ENCODE data around the gene PELI2.

The PELI2 gene, protein sequence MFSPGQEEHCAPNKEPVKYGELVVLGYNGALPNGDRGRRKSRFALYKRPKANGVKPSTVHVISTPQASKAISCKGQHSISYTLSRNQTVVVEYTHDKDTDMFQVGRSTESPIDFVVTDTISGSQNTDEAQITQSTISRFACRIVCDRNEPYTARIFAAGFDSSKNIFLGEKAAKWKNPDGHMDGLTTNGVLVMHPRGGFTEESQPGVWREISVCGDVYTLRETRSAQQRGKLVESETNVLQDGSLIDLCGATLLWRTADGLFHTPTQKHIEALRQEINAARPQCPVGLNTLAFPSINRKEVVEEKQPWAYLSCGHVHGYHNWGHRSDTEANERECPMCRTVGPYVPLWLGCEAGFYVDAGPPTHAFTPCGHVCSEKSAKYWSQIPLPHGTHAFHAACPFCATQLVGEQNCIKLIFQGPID

DNA sequence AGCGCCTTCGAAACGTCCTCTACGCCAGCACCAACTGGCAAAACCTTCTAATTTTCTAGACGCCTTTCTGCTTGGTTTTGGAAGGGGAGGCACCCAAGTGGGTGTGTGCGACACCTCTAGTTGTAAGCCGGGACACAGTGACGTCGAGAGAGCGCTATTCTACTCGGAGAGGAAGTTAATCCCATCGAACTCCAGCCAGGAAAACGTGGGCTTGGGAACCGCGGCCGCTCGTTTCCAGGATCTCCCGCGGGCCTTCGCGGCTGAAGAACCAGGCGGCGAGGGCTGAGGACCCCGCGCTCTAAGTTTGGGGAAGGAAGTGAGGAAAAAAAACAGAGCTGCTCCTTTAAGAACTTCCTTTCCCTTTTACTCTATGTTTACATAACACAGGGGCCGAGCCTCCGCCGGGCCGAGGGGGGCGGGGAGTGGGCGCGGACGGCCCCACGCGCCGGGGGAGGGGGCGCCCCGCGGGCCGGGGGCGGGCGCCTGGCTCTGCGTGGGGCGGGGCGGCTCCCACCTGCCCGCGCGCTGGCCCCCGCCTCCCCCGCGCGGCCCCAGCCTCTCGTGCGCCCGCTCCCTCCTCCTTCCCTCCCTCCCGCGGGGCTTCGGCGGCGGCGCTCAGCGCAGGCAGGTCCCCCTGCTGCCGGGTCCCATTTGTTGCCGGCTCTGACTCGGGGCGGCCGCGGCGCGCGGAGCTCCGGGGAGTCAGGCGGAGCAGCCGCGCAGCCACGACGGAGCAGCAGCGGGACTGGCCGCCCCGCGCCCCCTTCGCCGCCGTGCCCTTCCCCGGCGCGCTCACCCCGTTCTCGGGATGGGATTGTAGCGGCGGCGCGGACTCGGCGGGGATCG lies at the start of gene PELI2:
Gene PELI2 (plus strand): TSS at position 647 of the 846 bp plus-strand sequence. CDS start 250 bp downstream, outside the sequence.
- DNase-seq (ENCODE audit: low read depth in 3 of 3): peak; percentile 51 to 71 (median 70)

DNA sequence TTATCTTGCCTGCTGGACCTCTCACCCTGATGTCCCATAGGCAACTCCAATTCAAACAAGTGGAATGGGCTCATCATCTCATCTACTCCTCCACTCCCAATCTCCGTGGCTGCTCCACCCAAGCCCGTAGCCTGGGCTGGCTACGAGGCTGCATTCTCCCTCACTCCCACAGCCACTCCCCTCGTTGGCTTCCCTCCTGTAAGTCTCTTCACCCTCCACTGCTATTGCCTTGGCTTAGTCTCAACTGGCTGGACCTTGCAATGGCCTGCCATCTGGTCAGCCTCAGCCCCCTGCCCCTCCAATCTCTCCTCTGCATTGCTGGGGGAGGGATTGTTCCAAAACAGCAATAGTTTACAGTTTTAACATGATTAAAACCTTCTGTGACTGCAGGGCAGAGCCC lies 44.4 kb upstream of the PELI2 start:
- DNase-seq (ENCODE audit: low read depth in 3 of 3): no peak

DNA sequence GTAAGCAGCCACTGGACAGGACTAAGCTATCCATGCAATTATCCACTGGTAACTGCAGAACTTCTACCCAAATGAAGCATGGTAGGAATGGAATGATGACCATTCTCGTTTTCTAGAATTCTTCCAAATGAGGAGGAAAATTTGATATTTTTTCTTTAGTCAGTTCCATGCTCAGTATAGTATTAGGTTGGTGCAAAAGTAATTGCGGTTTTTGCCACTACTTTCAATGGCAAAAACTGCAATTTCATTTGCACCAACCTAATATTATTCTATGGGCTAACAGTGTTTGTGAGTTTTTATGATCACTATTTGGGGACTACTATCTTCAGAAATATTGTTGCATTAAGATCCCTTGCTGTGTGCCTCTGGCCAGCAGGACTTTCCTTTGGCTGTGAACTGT lies 42.9 kb upstream of the PELI2 start:
- no peak for DNase-seq (ENCODE audit: low read depth in 3 of 3)

DNA sequence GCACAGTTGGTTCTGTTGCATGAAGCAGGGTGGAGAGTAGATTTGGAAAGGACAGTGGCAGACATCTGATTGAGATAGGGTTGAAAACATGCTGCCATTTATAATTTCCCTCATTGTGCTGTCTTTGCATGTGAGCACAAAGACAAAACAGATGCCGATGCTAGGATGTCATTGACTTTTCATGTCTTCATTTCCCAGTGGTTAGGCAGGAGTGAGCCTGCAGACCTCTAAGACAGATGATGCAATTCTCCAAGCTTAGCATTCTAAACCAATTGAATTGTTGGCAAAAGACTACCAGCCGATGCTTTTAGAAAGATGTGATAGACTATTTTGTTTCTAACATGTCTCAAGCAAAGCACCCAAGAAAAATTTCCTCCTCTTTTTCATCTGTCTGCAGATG lies 37.1 kb upstream of the PELI2 start:
- no peak for DNase-seq (ENCODE audit: low read depth in 3 of 3)

DNA sequence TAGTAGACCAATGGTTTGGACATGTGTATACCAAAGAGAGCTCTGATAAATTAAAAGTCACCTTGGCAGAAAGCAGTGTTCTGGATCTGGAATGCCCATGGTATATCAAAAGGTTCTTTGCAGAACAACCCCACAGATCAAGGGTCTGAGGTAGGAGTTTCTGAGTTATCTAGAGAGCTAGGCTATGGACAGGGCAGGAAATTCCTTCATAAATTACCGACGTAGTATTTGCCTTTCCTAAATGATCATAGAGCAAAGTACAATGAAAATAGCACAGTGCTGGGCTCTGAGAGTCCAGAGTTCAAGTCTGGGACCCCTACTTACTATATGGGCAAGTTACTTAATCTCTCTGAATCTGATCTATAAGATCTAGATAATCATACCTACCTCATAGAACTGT lies 35.3 kb upstream of the PELI2 start:
- no peak for DNase-seq (ENCODE audit: low read depth in 3 of 3)

DNA sequence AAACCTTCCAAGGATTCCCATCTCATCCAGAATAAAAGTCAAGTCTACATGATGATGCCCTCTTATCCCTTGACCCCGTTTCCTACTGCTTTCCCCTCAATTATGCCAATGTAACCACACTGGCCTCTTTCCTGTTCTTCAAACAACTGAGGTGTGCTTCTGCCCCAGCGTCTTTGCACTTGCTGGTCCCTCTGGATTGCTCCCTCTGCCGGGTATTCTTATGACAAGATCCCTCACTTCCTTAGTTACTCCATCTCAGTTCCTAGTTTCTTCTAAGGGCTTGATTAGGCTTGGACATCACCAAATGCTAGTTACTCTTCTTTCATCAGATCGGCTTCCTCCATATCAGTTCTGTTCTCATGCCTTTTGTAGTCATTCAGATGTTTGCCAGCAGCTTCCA lies 32.7 kb upstream of the PELI2 start:
- no peak for DNase-seq (ENCODE audit: low read depth in 3 of 3)

DNA sequence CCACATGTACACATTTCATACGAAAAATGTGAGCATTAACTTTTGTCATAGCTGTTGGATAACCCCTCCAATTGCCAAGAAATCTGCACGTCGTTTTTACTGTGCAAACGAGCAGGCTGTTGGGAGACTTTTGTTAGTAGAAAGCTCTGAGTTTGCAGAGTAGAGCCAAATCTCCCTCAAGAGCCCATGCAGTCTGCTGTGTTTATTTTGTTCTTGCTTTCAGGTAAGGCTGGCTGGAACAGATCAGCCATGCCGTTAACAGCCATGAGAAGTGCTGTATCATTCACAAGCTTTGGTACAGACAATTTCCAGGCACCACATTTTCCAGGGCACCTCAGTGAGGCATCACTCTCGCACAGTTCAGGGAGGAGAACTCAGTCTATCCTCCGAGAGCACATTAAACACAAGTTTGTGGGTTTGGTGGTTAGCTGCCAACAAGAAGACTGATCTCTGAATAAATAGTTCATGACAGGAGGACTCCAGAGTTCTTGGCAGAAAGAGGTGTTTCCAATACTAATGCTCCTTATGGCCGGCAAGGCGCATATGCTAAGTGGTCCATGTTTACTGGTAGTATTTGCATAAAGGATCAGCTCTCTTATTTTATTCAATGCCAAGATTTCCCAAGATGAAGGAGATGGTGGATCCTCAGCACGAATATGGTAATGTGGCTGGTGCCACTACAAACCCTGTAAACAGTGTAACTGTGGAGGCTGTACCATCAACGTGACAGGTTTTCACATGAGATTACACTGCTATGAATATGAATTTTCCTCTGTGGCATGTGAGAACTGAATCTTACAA lies 30.3 kb upstream of the PELI2 start:
- DNase-seq (ENCODE audit: low read depth in 3 of 3): no peak

DNA sequence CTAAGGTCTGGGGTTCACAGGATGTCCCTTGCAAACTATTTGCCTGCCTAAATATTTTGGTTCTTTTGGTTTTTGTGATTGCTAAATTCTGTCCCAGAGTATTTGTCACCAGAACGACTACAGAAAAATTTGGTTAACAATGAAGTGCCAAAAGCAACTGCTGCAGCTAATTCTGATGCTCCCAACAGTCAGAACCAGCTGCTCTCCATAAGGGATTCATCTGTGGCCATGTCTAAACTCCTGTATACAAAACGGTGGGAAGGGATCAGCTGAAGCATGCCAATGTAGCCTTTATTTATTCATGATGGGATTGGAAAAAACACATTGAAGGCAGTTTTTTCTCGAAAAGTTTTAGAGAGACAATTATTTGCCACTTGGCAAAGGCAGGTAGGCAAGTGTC lies 29.3 kb upstream of the PELI2 start:
- DNase-seq (ENCODE audit: low read depth in 3 of 3): no peak

DNA sequence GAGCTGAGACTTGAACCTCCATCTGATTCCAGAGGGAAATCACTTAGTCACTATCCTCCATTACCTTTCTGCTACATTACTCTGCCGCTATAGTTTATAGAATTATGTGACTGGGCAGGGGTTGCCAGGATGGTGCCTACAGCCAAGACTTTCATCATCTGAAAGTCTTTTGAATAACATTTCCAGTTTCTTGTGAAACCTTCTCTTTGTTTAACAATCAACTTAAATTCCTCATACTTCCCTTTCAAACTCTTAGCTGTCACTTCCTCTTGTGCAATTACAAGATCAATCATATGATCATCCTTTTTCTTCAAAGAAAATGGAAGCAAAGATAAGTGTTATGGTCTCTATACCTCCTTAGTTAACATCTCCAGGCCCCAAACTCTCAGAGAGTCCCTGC lies 25.4 kb upstream of the PELI2 start:
- DNase-seq (ENCODE audit: low read depth in 3 of 3): no peak

DNA sequence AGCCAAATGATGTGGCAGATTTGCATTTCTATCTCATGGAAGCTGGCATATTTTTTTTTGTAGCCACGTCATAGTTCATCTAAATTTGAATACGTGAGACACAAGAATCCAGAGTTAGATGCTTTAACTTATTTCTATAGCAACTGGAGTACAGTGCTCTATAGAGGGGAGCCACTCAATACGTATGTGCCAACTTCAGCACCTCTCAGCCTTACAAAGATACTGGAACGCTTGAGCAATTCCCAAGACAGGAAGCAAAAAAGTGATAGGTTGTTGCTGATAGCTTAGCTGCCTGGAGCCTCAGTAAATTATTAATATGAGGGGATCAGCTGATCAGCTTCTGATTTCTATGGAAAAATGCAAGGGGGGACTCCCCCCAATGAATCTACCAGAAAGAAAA lies 24.1 kb upstream of the PELI2 start:
- no peak for DNase-seq (ENCODE audit: low read depth in 3 of 3)

DNA sequence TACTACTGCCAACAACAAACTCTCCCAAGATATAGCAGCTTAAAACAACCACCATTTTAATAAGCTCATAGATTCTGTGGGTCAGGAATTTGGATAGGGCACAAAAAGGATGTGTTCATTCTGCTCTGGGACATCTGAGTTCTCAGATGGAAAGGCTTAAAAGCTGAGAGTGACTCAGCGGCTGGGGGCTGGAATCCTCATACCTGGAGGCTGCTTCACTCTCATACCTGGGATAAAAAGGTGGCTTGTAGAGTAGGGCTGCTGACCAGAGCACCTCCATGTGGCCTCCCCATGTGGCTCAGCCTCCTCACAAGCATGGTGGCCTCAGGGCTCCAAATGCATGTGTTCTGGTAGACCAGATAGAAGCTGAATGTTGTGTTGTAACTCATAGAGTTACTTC lies 20.2 kb upstream of the PELI2 start:
- no peak for DNase-seq (ENCODE audit: low read depth in 3 of 3)

DNA sequence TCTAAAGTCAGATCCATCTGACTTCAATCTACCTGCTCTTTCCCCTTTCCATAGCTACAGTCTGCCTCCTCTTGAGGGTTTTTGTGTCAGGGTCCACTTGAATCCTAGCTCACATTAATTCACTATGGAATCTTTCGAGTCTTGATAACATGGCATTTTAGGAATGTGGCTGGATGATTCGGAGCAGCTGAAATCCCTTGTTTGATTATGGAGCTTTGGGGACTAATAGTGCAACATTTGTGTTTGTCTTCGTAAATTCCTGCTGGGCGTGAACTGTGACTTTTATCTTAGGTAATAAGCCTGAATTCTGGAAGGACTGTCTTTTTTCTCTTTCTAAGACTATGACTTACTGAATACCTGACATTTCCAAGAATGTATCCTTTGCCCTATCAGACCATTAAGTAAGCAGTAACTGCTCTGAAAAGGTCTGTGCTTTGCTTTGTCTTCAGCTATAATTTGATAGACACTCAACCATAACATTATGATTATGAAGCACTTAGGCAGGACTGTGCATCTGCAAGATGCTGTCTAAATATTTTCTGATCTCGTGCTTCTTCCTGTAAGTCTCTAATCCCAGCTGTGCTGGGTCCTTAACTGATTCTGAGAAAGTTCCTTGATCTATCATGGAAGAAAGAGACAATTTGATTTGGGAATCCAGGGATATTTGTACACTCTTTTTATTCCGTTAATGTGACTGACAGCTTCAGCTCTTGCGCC lies 19.0 kb upstream of the PELI2 start:
- no peak for DNase-seq (ENCODE audit: low read depth in 3 of 3)

DNA sequence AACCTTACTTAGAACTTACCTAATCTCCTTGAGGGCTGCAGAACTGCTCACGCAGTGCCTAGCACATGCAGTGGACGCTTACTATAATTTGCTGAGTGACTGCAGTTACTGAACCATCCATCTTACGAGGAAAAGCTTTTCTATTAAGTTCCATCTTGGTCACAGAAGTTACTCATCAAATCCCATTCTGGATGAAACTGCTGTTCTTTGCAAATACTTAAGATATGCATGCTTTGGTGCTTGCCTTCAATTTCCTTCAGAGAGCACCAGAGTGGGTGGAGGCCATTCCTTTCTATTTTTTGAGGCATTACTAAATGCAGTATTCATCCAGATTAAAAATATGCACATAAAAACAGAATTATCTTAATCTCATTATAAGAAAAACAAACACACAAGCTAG lies 17.7 kb upstream of the PELI2 start:
- DNase-seq (ENCODE audit: low read depth in 3 of 3): no peak

DNA sequence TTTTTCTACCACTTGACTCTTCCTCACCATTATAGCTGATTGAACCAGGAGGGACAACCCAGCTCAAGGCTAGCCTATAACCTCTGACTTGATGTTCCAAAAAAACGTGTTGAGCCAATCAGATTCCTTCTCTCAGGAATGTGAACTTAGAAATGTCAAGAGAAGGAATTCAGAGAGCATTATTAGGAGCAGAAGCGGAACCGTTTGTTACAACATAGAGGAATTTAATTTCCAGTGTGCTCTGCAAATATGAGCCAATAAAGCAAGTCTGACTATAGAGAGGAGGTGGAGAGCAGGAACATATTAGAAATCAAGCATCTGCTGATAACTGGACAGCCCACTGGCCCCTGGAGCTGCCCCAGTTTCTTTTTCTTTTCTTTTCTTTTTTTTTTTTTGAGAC lies 15.3 kb upstream of the PELI2 start:
- DNase-seq (ENCODE audit: low read depth in 3 of 3): no peak

DNA sequence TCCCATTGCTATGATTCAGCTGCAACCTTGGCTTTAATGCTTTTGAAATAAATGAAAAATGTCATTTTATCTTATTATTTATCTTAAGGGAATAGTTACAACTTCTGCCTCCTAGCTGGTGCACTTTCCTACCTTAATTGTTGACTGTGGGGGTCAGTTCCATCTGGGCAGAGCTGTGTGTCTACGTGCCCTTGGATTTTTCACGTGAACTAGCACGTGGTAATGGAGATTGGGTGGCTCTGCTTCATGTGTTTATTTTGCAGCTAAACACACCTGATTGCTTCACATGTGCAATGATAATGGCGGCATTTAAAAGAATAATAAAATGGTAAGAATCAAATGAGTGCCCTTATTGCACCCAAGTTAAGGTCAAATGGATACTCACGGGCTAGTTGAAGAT lies 10.6 kb upstream of the PELI2 start:
- no peak for DNase-seq (ENCODE audit: low read depth in 3 of 3)

DNA sequence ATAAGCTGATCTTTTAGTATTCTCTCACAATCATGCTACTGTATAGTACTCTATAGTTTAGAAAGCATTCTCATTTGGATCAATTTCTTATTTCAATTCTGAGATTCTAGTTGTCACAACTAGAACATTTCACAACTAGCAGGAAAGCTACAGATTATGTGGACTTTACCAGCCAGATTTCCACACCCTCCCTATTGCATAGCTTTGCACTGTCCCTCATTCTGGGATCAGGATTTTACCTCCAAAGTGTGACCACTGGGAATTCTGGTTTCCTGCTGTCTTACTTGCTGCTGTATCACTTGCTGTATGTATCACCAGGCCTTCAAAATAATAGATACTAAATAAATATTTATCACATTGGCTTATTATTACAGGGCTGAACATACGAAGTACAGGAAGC lies 10.2 kb upstream of the PELI2 start:
- no peak for DNase-seq (ENCODE audit: low read depth in 3 of 3)

DNA sequence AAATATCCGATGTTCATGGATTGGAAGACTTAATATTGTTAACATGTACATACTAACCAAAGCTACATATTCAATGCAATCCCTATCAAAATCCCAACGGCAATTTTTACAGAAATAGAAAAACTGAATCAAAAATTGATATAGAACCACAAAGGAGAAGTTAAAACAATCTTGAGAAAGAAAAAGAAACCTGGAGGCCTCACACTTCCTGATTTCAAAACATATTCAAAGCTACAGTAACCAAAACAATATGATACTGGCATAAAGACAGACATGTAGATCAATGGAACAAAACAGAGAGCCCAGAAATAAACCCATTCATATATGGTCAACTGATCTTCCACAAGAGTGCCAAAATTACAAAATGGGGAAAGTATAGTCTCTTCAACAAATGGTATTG lies 5.4 kb upstream of the PELI2 start:
- no peak for DNase-seq (ENCODE audit: low read depth in 3 of 3)

DNA sequence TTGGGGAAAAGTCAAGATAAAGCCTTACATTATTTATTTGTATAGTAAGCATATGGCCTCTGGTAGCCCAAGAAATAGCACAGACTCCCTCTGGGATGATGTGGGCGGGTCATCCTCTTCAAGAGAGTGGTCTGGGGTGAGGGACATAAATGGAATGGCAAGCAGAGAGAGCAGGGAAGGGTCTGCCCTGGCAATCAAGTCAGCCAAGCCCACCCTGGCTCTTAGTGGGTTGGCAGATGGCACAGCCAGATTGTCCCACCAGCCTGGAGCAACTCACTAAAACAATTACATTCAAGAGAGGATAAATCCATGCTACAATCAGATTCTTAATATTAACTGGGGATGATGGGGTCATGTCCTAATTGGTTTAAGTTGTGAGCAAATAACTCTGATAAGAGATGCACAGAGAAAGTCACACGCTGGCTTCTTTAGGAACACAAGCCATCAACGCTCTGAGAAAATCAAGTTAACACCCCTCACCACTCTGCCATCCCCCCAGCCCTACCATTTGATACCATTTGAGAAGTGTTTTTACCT lies 2.8 kb upstream of the PELI2 start:
- no peak for DNase-seq (ENCODE audit: low read depth in 3 of 3)

DNA sequence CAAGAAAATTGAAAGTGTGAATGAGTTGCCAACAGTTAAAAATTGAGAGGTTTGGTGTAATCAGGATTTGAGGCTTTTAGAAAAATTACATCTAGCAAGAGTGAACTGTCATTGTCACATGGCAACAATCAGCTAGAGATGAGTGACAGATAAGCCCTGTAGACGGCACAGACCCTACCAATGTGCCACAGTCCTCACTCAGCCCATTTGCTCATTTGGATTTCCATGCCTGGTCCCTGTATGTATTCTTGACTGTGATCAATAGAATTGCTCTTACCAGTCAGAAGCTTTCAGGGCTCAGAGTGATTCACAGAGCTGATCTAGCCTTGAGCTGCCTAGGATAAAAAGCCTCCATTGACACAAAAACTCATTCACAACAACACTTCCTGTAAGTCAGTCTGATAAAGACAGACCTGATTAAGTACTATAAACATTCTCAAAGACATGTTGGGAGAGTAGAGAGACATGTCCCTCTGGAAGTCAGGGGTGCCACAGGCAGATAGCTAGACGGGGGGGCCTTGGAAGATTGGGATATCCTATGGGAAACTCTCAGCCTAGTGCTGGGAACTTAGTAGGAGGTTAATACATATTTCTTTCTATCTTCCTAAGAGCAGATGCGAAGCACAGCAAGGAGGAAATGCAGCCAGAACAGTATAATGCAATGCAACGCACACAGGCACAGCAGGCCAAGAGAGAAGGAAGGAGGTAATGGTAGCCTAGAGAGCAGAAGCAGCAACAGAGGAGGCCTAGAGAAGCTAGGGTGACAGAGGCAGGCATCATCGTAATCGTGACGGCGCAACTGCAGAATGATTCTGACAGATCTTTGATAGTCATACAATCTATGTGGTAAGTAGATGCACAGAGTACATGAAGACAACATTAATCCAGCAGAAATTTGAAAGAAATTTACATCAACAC lies 2.0 kb upstream of the PELI2 start:
- no peak for DNase-seq (ENCODE audit: low read depth in 3 of 3)

DNA sequence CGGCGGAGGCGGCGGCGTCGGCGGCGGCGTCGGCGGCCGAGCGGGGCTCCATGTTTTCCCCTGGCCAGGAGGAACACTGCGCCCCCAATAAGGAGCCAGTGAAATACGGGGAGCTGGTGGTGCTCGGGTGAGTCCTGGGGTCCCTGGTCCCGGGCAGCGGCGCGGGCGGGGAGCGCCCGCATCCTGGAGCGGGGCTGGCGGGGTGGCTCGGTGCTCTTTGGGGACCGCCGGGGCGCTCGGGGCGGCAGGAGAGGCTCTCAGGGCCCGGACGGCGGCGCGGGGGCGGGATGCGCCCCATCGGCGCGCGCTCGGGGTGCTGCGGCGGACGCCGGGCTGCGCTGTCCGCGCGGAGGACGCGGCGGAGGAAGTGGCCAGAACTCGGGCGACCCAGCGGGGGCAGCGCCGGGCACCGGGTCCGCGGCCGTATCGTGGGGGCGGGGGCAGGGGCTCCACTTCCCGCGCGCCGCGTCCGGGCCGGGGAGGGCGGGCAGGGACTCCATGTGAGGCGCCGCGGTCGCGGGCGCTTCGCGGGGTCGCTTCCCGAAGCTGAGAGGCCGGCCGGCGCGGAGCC lies 485 bp downstream of the PELI2 start:
- DNase-seq (ENCODE audit: low read depth in 3 of 3): peak in 2 of 3 experiments; percentile 8 to 19

All from stimulated activated CD4-positive, alpha-beta T cell treated with anti-CD3 and anti-CD28 coated beads, TNF-alpha, amount 100 ng/mL, for 4 hours (primary cell).